Ascending aorta (tissue), 2 donors: ENCODE measurements around the gene AJUBA. TPM values are rescaled to one million over a fixed set of nuclear protein-coding genes. Genes with fewer than 3 reads are reported as not detected.

Experiments
- DNase-seq, 2 donors: peaks; one replicate each; pipeline ENCODE4 v3.0.0-alpha.2; 2019; ENCODE audit warnings: low spot score in 2 of 2
- H3K27ac ChIP-seq, 2 donors: fragments of 200-600 bp; sonication (generic); one replicate each; pipeline ENCODE4 v1.5.1; 2016 to 2017; ENCODE audit warnings: mild to moderate bottlenecking in 1 of 2
- H3K27me3 ChIP-seq: fragments of 200-600 bp; sonication (generic); one replicate; pipeline ENCODE4 v1.5.1; 2017
- H3K36me3 ChIP-seq, 2 donors: fragments of 200-600 bp; sonication (generic); one replicate each; pipeline ENCODE4 v1.5.1; 2016
- H3K4me1 ChIP-seq, 2 donors: fragments of 200-600 bp; sonication (generic); one replicate each; pipeline ENCODE4 v1.5.1; 2016 to 2017; ENCODE audit warnings: mild to moderate bottlenecking in 1 of 2
- H3K4me3 ChIP-seq, 2 donors: fragments of 200-600 bp; sonication (generic); one replicate each; pipeline ENCODE4 v1.5.1; 2016 to 2017; ENCODE audit warnings: mild to moderate bottlenecking in 1 of 2
- H3K9me3 ChIP-seq, 2 donors: fragments of 200-600 bp; sonication (generic); one replicate each; pipeline ENCODE4 v1.5.1; 2016
- intact Hi-C: fragments of 100-400 bp; cut with DNase I; formaldehyde crosslinking; loops from one replicate; pipeline ENCODE4 v1.15.1; 2023
- total RNA-seq: library from RNA; depleted of rRNA; stranded (reverse); fragments of >200 nt; gene quantifications from one replicate; pipeline ENCODE4 v1.1.0, GENCODE V29; 2016
- TF ChIP-seq, protein P1 (sequence below), 3 experiments: fragments of 200-600 bp in 2 of 3; fragments of 450-650 bp in 1 of 3; sonication (generic) in 2 of 3; IDR thresholded peaks; one replicate each; pipeline ENCODE4 v1.5.1; 2016 to 2019; ENCODE audit warnings: antibody characterized with exemption in 3 of 3, mild to moderate bottlenecking in 1 of 3, moderate library complexity in 1 of 3

The AJUBA gene
- total RNA-seq, 1 donor from 2014 or later = 11.6 TPM

GRCh38 chr14:22977434-22977683, 5.0 kb downstream of the AJUBA start:
- Histone ChIP-seq H3K27ac (peak overlapping the region; percentile 86 to 92), H3K4me1 (peaks cover 5 to 42% of the 10 kb centered on the region in 2 donors)

GRCh38 chr14:22976620-22977433, 5.5 kb downstream of the AJUBA start:
- peaks cover 5 to 42% of the 10 kb centered on the region in 2 donors for H3K4me1 ChIP-seq

More at GRCh38 chr14:22977434-22977683, 5.0 kb downstream of the AJUBA start:
- H3K9me3 ChIP-seq = no peaks in the 10 kb centered on the region
- peaks cover 5 to 19% of the 10 kb centered on the region in 2 donors for H3K36me3 ChIP-seq
- TF ChIP-seq, protein P1, sequence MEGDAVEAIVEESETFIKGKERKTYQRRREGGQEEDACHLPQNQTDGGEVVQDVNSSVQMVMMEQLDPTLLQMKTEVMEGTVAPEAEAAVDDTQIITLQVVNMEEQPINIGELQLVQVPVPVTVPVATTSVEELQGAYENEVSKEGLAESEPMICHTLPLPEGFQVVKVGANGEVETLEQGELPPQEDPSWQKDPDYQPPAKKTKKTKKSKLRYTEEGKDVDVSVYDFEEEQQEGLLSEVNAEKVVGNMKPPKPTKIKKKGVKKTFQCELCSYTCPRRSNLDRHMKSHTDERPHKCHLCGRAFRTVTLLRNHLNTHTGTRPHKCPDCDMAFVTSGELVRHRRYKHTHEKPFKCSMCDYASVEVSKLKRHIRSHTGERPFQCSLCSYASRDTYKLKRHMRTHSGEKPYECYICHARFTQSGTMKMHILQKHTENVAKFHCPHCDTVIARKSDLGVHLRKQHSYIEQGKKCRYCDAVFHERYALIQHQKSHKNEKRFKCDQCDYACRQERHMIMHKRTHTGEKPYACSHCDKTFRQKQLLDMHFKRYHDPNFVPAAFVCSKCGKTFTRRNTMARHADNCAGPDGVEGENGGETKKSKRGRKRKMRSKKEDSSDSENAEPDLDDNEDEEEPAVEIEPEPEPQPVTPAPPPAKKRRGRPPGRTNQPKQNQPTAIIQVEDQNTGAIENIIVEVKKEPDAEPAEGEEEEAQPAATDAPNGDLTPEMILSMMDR (IDR thresholded peaks at IDR 0.05) = no peak
- no peak for DNase-seq
- H3K27me3 ChIP-seq = no peaks in the 10 kb centered on the region
- intact Hi-C loops = loop anchor here (5.0 kb wide), 1 partner anchor 105 kb away; the partner anchor contains the start of gene LRP10
- no peak overlapping the region for H3K4me3 ChIP-seq

GRCh38 chr14:22974530-22975313, 7.6 kb downstream of the AJUBA start:
- H3K9me3 ChIP-seq = no peaks in the 10 kb centered on the region
- DNase-seq = no peak
- H3K4me3 ChIP-seq = no peak overlapping the region
- intact Hi-C loops = loop anchor here (5.0 kb wide), 1 partner anchor 102 kb away; the partner anchor contains the start of gene LRP10
- TF ChIP-seq, protein P1 (IDR thresholded peaks at IDR 0.05) = no peak
- no peaks in the 10 kb centered on the region for H3K27me3 ChIP-seq
- peaks cover 0 to 34% of the 10 kb centered on the region in 2 donors for H3K4me1 ChIP-seq
- H3K27ac ChIP-seq = no peak overlapping the region
- peaks cover 8 to 25% of the 10 kb centered on the region in 2 donors for H3K36me3 ChIP-seq

More at GRCh38 chr14:22976620-22977433, 5.5 kb downstream of the AJUBA start:
- DNase-seq = no peak
- peaks cover 8 to 22% of the 10 kb centered on the region in 2 donors for H3K36me3 ChIP-seq
- no peaks in the 10 kb centered on the region for H3K27me3 ChIP-seq
- intact Hi-C loops = loop anchor here (5.0 kb wide), 1 partner anchor 105 kb away; the partner anchor contains the start of gene LRP10
- TF ChIP-seq, protein P1 (IDR thresholded peaks at IDR 0.05) = no peak
- peak overlapping the region; percentile 86 to 92 for H3K27ac ChIP-seq
- H3K4me3 ChIP-seq = no peak overlapping the region
- no peaks in the 10 kb centered on the region for H3K9me3 ChIP-seq

- intact Hi-C loops = loop anchor here (1.0 kb wide), 1 partner anchor 10 kb away; no protein-coding TSS in a partner anchor
- TF ChIP-seq, protein P1 (IDR thresholded peaks at IDR 0.05) = peak; percentile 64 to 68 (median 66)
- Histone ChIP-seq H3K9me3 (no peaks in the 10 kb centered on the region), H3K4me1 (peaks cover 0 to 22% of the 10 kb centered on the region in 2 donors), H3K36me3 (peaks cover 8 to 31% of the 10 kb centered on the region in 2 donors), H3K4me3 (no peak overlapping the region), H3K27me3 (no peaks in the 10 kb centered on the region), H3K27ac (no peak overlapping the region)
- no peak for DNase-seq
These were observed 8.9 kb downstream of the AJUBA start for GRCh38 chr14:22973217-22974032.

DNA sequence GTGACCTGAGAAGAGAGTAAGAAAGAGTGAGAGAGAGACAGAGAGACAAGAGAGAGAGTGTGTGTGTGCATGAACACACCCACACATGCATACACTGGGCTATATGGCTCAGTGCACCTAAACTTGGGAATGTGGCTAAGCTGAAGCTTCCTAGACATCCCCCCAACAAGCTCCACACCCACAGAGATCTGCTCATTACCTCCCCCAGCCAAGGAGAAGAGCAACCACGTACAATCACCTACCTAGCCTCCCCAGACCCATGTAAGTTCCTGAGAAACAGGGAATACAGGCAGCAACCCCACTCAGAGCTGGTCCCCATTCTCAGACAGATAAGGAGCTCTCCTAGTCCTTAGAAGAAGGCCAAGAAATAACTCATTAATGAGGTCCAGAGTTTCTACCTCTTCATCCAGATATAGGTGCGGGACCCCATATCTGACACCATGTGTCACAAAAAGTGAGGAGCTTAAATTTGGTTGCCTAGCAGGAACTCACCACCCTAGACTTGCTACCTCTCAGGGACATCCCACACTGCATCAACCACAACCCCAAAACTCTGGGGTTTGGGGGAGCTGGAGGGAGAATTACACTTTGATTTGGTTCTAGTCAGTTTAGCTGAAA, 9.9 kb downstream of the AJUBA start:
- Histone ChIP-seq H3K27ac (no peak overlapping the region), H3K36me3 (peaks cover 8 to 31% of the 10 kb centered on the region in 2 donors), H3K4me1 (peaks cover 0 to 12% of the 10 kb centered on the region in 2 donors), H3K4me3 (no peak overlapping the region), H3K9me3 (no peaks in the 10 kb centered on the region), H3K27me3 (no peaks in the 10 kb centered on the region)
- no peak for DNase-seq
- intact Hi-C loops = no loop called here
- TF ChIP-seq, protein P1 (IDR thresholded peaks at IDR 0.05) = no peak
